ENCODE data around the gene C19orf85.

The C19orf85 gene

DNA sequence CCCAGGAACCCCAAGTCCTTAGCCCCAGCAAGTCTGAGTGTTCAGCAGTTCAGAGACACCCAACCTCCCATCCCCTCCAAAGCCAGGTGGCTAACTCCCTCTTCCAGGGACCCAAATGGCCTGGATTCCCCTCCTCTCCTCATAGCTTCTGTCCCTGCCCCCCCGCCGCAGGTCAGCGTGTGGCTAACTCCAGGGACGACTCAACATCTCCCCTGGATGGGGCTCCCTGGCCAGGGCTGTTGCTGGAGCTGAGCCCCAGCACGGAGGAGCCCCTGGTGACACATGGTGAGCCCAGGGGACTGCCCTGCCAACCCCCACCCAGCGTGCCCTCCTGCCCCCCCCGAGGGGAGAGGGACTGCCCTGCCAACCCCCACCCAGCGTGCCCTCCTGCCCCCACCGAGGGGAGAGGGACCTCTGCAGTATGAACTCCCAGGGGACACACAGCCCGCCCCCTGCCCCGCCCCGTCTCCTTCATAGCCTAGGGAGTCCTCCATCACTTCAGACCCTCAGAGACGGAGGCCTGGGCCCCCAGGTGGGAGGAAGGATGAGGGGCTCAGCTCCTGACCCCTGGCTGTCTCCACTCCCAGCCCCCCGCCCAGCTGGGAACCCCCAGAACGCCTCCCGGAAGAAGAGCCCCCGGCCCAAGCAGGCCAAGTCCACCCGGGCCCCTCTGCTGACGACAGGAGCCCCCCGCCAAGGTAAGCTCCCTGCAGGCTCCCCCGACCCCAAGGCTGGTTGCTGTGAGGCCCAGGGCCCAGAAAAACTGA lies 25.3 kb upstream of the C19orf85 start:
- no peak for DNase-seq (ENCODE audit: low spot score)

DNA sequence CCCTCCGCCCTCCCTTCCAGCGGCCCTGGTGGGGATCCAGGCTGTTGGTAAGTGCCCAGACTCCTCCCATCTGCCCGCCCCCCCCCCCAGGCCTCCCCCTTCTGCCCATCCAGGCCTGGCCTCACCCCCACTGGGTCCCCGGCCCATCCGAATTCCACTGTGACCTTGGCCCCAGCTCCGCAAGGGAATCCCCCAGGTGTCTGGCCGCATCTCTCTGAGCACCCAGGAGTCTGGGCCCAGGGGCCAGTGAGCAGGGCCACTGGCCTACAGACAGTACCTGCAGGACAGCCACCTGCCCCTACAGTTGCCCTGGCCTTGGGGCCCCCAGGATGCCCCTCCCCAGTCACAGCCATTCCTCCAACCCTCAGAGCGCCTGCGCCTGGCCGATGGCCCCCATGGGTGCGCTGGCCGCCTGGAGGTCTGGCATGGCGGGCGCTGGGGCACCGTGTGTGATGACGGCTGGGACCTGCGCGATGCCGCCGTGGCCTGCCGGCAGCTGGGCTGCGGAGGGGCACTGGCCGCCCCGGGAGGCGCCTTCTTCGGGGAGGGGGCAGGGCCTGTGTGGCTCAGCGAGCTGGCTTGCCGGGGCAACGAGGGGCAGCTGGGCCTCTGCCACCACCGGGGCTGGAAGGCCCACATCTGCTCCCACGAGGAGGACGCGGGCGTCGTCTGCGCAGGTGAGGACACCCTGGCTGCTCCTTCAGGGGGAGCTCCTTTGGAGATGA lies 24.6 kb upstream of the C19orf85 start:
- DNase-seq (ENCODE audit: low spot score) = no peak

DNA sequence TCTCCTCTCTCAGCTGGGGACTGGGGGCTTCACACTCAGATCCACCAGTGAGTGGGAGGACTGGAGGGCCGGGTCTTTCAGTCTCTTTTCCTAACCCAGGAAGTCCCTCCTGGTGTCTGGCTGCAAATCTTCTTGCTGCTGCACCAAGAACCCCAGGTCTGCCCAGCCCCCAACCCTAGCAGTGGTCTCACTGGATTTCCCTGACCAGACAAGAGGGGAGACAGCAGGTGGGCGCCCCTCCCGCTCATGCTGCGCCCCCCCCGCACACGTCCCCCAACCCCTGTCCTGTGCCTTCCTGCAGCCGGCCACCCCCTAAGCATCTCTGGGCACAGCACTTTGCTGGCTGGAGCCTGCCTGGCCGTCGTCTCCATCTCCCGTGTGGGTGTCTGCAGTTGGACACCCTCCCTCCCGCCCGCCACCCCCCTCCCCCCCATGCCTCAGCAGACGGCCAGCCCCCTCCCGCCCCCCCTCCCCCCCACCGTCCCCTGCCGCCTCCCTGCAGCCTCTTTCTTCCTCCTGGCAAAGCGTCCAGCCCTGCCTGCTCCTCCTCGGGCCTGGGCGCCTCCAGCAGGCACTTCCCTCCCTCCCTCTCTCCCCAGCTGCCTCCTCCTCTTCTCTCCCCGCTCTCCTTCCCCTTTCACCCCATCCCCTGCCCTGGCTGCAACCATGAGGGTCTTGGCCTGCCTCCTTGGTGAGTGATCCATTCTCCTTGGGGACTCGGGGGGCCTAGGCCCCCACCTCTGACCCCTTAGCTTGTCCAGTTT lies 23.6 kb upstream of the C19orf85 start, which contains the start of gene SSC5D:
TSS of gene SSC5D (plus strand) at position 513 of the 764 bp plus-strand sequence. CDS start at position 667, 154 bp downstream.
- no peak for DNase-seq (ENCODE audit: low spot score)

DNA sequence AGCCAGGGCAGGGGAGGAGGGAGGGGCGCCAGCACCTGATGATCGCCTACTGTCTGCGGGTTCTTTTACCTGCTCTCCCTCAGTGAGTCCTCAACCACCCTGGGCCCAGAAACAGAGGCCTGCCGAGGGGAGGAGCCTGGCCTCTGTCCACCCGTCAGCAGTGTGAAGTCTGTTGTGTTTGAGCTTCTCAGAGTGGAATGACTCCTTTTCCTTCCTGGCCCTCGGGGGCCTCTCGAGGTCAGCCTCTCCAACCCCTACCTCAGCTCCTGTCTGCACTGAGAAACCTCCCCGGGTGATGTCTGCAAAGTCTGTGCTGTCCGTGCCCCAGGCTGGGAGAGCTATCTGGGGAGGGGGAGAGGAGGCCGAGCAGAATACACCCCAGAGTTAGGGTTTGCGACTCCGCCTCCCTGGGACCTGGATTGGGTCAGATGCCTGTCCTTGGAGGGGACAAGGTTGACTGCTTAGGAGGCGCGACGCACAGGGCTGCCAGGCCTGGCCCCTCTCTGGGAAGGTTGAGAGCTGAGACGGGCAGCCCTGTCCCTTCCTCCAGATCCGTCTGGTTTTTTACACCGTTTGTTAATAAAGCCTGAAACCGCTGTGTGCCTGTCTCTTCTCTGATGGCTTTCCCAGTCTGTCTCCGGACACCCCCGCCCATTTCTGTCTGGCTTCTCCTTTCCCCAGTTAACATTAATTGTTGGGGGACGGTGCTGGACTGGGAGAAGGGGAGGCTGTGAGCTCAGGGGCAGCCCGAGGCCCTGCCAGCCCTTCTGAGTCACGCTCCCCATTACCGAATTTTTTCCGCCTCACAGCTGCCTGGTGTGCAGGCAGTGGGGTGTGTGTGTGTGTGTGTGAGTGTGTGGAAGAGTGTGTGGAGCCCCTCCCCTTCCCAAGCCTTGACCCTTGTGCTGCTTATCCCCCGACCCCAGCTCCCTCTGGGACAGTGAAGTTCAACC lies 22.7 kb upstream of the C19orf85 start:
- no peak for DNase-seq (ENCODE audit: low spot score)

DNA sequence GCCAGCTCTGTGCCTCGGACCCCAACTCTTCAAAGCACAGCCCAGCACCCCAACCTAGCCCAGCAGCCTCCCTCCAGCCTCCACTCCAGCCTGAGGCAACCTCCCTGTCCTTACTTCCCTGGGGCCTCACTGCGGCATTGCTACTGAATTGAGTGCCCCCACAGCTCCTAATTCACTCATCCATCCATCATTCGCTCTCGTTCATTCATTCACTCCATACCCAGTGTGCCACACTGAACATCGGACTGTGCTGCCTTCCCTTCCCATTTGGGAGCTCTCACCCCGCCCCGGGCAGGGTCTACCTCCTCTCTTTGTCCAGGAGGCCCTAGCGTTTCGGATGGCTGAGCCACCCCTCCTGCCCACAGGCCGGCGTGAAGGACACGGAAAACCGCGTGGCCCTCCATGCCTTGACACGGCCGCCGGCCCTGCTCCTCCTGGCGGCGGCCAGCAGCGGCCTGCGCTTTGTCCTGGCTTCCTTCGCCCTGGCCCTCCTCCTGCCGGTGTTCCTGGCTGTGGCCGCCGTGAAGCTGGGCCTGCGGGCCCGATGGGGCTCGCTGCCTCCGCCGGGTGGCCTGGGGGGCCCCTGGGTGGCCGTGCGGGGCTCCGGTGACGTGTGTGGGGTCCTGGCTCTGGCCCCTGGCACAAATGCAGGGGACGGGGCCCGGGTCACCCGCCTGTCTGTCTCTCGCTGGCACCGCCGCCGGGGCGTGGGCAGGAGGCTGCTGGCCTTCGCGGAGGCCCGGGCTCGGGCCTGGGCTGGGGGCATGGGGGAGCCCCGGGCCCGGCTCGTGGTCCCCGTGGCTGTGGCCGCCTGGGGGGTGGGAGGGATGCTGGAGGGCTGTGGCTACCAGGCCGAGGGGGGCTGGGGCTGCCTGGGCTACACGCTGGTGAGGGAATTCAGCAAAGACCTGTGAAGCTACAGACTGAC lies 21.8 kb upstream of the C19orf85 start:
- peak; percentile 54 for DNase-seq (ENCODE audit: low spot score)

DNA sequence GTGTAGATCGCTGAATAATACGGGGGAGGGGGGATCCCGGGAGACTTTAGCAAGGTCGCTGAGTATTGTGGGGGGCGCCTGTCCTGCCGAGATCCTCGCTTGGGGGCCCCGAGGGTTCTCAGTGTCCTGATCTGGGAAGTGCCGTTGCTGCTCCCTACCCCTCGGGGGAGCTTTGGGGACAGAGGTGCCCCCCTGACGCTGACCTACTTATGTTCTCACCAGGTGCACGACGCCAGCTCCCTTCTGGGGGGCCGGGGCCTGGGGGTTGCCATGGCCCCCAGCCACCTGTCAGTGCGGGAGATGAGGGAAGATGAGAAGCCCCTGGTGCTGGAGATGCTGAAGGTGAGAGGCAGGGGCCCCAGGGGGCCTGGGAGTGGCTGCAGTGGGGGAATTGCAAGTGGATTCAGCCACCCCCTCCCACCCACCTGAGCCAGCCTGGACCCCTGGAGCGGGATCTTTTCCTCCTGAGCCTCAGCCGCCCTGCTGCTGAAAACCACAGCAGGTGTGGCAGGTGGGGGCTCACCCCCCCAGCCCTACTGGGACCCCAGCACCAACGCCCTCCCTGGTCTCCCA lies 21.0 kb upstream of the C19orf85 start:
- DNase-seq (ENCODE audit: low spot score) = peak; percentile 50

DNA sequence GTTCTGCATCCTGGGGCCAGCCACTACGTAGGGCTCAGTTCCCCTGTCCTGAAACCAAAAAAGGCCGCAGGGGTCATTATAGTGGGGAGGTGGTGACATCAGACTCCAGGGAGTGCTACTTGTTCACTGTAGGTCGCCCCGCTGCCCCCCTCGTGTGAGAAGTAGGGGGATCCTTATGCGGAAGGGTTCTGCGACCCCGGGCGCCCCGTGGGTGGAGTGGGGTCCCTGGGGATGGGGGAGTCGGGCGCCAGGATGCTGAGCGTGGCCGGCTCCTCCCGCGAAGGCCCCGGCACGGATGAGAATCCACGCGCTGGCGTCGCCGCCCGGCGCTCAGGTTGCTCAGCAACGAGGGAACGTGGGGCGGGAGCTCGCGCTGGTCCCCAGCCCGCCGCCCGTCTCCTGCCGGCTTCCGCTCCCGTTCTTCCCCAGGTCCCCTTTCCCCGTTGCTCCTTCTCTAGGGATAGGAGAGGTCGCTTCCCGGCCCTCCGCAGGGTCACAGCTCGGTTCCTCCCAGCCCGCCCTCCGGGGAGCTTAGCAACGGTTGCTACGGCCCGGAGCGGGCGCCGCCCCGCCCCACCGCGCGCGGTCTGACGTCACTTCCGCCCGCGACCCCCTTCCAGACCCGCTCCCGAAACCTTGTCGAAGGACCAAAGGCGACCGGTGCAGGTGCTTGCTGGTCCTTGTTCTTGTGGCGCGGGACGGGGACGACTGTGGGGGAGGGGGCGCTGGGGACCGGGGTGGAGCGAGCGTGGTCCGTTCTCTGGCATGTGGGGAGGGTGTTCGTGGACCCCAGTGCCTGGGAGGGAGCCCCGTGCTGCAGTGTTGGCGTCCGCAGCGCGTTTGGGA lies 20.3 kb upstream of the C19orf85 start, which contains the start of gene NAT14:
TSS of gene NAT14 (plus strand) at position 596 of the 846 bp plus-strand sequence. CDS start 521 bp downstream, outside the sequence.
- DNase-seq (ENCODE audit: low spot score) = peak; percentile 94

DNA sequence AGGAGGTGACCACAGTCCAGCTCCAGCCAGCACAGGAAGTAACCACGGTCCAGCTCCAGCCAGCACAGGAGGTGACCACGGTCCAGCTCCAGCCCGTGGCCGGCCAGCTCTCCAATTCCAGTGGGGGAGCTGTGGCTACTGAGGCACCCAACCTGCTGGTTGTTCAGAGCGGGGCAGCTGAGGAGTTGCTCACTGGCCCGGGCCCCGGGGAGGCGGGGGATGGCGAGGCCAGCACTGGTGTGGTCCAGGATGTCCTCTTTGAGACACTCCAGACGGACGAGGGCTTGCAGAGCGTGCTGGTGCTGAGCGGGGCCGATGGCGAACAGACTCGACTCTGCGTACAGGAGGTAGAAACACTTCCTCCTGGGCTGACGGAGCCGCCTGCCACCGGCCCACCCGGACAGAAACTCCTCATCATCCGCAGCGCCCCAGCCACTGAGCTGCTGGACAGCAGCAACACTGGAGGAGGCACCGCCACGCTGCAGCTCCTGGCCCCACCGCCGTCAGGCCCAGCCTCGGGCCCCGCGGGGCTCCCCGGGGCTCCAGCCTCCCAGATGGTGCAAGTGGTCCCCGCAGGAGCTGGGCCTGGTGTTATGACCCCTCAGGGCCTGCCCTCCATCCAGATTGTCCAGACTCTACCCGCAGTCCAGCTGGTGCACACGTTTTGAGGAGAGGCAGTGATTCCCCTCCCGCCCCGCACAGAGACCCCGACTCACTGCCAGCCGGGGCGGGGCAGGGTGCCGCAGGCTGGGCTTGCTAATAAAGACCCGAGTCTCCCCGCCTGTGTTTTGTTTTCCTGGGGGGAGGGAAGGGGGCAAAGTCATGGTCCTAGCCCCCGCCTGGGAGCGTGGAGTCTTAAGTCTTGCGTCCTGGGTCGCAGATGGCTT lies 19.4 kb upstream of the C19orf85 start:
- DNase-seq (ENCODE audit: low spot score) = peak; percentile 52

DNA sequence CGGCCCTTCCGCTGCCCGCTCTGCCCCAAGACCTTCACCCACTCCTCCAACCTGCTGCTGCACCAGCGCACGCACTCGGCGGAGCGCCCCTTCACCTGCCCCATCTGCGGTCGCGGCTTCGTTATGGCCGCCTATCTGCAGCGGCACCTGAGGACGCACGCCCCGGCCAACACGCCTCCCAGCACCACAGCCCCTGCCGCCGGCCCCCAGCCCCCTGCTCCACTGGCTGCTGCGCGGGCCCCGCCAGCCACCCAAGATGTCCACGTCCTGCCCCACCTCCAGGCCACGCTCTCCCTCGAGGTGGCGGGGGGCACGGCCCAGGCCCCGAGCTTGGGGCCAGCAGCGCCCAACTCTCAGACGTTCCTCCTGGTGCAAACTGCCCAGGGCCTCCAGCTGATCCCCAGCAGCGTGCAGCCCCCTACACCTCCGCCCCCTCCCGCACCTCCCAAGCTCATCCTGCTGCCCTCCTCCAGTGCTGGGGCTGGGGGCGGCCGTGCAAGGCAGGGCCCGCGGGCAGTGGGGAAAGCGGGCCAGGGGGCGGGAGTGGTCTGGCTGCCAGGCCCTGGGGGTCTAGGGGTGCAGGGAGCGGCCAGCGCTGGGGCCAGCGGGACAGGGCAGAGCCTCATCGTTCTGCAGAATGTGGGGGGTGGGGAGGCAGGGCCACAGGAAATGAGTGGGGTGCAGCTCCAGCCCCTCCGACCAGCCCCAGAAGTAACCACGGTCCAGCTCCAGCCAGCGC lies 18.6 kb upstream of the C19orf85 start:
- no peak for DNase-seq (ENCODE audit: low spot score)

DNA sequence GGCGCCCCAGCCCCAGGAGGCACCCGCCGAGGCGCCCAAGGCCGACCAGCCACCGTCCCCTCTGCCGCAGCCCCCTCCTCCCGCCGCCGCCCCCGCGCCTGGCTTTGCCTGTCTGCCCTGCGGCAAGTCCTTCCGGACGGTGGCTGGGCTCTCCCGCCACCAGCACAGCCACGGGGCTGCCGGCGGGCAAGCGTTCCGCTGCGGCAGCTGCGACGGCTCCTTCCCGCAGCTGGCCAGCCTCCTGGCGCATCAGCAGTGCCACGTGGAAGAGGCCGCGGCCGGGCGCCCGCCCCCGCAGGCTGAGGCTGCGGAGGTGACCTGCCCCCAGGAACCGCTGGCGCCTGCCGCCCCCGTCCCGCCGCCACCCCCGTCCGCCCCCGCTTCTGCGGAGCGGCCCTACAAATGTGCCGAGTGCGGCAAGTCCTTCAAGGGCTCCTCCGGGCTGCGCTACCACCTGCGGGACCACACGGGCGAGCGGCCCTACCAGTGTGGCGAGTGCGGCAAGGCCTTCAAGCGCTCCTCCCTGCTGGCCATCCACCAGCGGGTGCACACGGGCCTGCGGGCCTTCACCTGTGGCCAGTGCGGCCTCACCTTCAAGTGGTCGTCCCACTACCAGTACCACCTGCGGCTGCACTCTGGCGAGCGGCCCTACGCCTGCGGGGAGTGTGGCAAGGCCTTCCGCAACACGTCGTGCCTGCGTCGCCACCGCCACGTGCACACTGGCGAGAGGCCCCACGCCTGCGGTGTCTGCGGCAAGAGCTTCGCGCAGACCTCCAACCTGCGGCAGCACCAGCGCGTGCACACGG lies 17.8 kb upstream of the C19orf85 start:
- DNase-seq (ENCODE audit: low spot score) = peak; percentile 56

DNA sequence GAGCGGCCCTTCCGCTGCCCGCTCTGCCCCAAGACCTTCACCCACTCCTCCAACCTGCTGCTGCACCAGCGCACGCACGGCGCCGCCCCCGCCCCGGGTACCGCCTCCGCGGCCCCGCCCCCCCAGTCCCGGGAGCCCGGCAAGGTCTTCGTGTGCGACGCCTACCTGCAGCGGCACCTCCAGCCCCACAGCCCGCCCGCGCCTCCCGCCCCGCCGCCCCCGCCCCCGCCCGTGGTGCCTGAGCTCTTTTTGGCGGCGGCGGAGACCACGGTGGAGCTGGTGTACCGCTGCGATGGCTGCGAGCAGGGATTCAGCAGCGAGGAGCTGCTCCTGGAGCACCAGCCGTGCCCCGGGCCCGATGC lies 17.2 kb upstream of the C19orf85 start:
- DNase-seq (ENCODE audit: low spot score) = no peak

DNA sequence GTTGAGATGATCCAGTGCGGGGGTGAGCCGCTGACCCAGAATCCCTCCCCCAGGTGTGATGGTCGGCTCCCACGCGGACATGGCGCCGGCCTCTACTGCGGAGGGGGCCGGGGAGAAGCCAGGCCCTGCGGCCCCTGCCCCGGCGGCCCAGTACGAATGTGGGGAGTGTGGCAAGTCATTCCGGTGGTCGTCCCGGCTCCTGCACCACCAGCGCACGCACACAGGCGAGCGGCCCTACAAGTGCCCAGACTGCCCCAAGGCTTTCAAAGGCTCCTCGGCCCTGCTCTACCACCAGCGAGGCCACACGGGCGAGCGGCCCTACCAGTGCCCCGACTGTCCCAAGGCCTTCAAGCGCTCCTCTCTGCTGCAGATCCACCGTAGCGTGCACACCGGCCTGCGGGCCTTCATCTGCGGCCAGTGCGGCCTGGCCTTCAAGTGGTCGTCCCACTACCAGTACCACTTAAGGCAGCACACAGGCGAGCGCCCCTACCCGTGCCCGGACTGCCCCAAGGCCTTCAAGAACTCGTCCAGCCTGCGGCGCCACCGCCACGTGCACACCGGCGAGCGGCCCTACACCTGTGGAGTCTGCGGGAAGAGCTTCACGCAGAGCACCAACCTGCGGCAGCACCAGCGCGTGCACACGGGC lies 16.7 kb upstream of the C19orf85 start:
- peak; percentile 49 for DNase-seq (ENCODE audit: low spot score)

DNA sequence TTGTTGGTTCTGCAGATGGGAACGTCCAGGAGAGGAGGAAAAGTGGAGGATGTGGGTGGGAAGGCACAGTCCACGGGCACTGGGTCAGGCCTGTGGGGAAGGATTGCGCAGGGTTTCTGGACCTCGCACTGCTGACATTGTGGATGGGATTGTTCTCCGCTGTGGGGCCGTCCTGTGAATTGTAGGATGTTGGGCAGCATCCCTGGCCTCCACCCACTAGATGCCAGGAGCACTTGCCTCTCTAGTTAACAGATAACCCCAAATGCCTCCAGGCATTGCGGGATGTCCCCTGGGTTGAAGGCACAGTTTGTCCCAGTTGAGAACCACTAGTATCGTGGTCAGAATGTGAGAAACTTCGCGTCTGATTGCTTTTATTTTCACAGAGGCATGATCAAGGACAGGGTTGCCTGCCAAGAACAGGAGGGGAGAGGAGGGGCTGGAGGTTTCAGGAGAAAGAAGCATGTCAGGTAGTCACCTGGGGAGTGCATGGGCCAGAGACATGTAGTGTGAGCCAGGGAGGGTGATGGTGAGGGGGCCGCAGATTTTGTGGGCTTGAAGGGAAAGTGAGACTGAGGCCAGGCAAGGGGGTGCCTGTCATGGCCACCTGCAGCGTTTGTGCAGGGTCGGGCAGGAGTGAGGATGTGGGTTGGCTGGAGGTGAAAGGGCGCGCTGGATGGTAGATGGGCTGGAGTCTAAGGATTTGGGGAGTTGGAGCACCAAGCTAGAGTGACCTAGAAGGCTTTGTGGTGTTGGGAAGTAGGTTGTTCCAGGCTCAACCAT lies 15.1 kb upstream of the C19orf85 start:
- DNase-seq (ENCODE audit: low spot score) = no peak

DNA sequence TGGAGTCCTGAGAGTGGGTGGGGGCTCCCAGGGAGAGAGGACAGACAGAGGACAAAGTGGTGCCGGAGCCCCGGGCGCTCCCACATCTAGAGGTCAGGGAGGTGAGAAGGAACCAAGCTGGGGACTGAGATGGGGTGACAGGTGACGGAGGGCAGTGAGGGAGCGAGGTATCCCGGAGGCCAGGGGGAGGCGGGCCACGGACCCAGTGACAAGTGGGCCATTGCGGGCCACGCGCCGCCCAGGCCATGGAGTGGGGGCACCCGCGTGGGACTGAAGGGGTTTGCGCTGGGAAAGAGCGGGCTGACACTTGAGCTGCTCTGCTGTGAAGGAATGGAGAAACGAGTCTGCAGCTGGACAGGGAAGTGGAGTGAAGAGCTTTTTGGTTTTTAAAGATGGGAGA lies 14.5 kb upstream of the C19orf85 start:
- no peak for DNase-seq (ENCODE audit: low spot score)

DNA sequence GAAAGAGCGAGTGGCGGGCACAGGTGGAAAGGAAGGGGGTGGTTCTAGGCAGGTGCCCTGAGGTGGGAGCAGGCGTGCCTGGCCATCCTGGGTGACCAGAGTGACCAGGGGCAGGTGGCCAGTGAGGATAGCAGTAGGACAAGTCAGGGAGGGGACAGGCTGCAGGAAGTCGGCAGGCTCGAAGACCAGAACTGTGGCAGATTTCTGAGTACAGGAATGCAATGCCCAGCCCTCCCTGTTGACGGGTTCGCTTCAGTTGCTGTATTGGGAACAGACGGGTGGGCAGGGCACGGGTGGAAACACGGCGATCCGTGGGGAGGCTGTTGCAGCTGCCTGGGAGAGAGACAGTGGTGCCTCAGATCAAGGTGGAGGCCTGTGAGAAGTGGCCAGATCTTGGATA lies 13.8 kb upstream of the C19orf85 start:
- DNase-seq (ENCODE audit: low spot score) = no peak

Measured in ecto neural progenitor cell (in vitro differentiated cells).